ENCODE results near the gene TNNT2.

TNNT2 gene

GRCh38 chr1:201324821-201325677 lies 52.4 kb downstream of the TNNT2 start:
- peaks cover 0 to 65% (median 17%) of the 10 kb centered on the region in 5 donors for H3K36me3 ChIP-seq (ENCODE audit: control insufficient read depth in 5 of 5, insufficient read depth in 5 of 5, low read length in 5 of 5)

GRCh38 chr1:201324306-201324705 lies 53.2 kb downstream of the TNNT2 start:
- Histone ChIP-seq H3K9me3 (ENCODE audit: control insufficient read depth in 5 of 5, low read length in 5 of 5) (no peaks in the 10 kb centered on the region), H3K27me3 (ENCODE audit: control insufficient read depth in 5 of 5, insufficient read depth in 4 of 5, low read length in 5 of 5) (no peaks in the 10 kb centered on the region), H3K4me3 (ENCODE audit: low read depth in 1 of 5, low read length in 5 of 5) (no peak overlapping the region), H3K36me3 (ENCODE audit: control insufficient read depth in 5 of 5, insufficient read depth in 5 of 5, low read length in 5 of 5) (peaks cover 0 to 69% (median 17%) of the 10 kb centered on the region in 5 donors), H3K27ac (ENCODE audit: low read depth, low read length) (no peak overlapping the region), H3K9ac (ENCODE audit: low read length in 5 of 5) (no peak overlapping the region), H3K4me1 (ENCODE audit: control insufficient read depth in 5 of 5, insufficient read depth in 5 of 5, low read length in 5 of 5) (no peaks in the 10 kb centered on the region)

More at GRCh38 chr1:201324821-201325677, 52.4 kb downstream of the TNNT2 start:
- no peak overlapping the region for H3K27ac ChIP-seq (ENCODE audit: low read depth, low read length)
- H3K9me3 ChIP-seq (ENCODE audit: control insufficient read depth in 5 of 5, low read length in 5 of 5): no peaks in the 10 kb centered on the region
- no peaks in the 10 kb centered on the region for H3K27me3 ChIP-seq (ENCODE audit: control insufficient read depth in 5 of 5, insufficient read depth in 4 of 5, low read length in 5 of 5)
- no peak overlapping the region for H3K9ac ChIP-seq (ENCODE audit: low read length in 5 of 5)
- no peak overlapping the region for H3K4me3 ChIP-seq (ENCODE audit: low read depth in 1 of 5, low read length in 5 of 5)
- no peaks in the 10 kb centered on the region for H3K4me1 ChIP-seq (ENCODE audit: control insufficient read depth in 5 of 5, insufficient read depth in 5 of 5, low read length in 5 of 5)

- H3K9me3 ChIP-seq (ENCODE audit: control insufficient read depth in 5 of 5, low read length in 5 of 5): no peaks in the 10 kb centered on the region
- H3K4me3 ChIP-seq (ENCODE audit: low read depth in 1 of 5, low read length in 5 of 5): no peak overlapping the region
- H3K4me1 ChIP-seq (ENCODE audit: control insufficient read depth in 5 of 5, insufficient read depth in 5 of 5, low read length in 5 of 5): no peaks in the 10 kb centered on the region
- H3K9ac ChIP-seq (ENCODE audit: low read length in 5 of 5): no peak overlapping the region
- H3K36me3 ChIP-seq (ENCODE audit: control insufficient read depth in 5 of 5, insufficient read depth in 5 of 5, low read length in 5 of 5): peaks cover 0 to 73% (median 22%) of the 10 kb centered on the region in 5 donors
- H3K27ac ChIP-seq (ENCODE audit: low read depth, low read length): no peak overlapping the region
- H3K27me3 ChIP-seq (ENCODE audit: control insufficient read depth in 5 of 5, insufficient read depth in 4 of 5, low read length in 5 of 5): no peaks in the 10 kb centered on the region
Measured at GRCh38 chr1:201322653-201323510, 54.6 kb downstream of the TNNT2 start.

GRCh38 chr1:201321826-201322390 lies 55.6 kb downstream of the TNNT2 start:
- peaks cover 0 to 75% (median 23%) of the 10 kb centered on the region in 5 donors for H3K36me3 ChIP-seq (ENCODE audit: control insufficient read depth in 5 of 5, insufficient read depth in 5 of 5, low read length in 5 of 5)
- no peaks in the 10 kb centered on the region for H3K27me3 ChIP-seq (ENCODE audit: control insufficient read depth in 5 of 5, insufficient read depth in 4 of 5, low read length in 5 of 5)

GRCh38 chr1:201320168-201320788 lies 57.2 kb downstream of the TNNT2 start:
- no peak overlapping the region for H3K27ac ChIP-seq (ENCODE audit: low read depth, low read length)
- H3K36me3 ChIP-seq (ENCODE audit: control insufficient read depth in 5 of 5, insufficient read depth in 5 of 5, low read length in 5 of 5): peaks cover 0 to 68% (median 17%) of the 10 kb centered on the region in 5 donors
- H3K4me3 ChIP-seq (ENCODE audit: low read depth in 1 of 5, low read length in 5 of 5): no peak overlapping the region
- no peaks in the 10 kb centered on the region for H3K9me3 ChIP-seq (ENCODE audit: control insufficient read depth in 5 of 5, low read length in 5 of 5)
- H3K9ac ChIP-seq (ENCODE audit: low read length in 5 of 5): no peak overlapping the region
- H3K4me1 ChIP-seq (ENCODE audit: control insufficient read depth in 5 of 5, insufficient read depth in 5 of 5, low read length in 5 of 5): no peaks in the 10 kb centered on the region
- H3K27me3 ChIP-seq (ENCODE audit: control insufficient read depth in 5 of 5, insufficient read depth in 4 of 5, low read length in 5 of 5): no peaks in the 10 kb centered on the region

More at GRCh38 chr1:201321826-201322390, 55.6 kb downstream of the TNNT2 start:
- H3K4me1 ChIP-seq (ENCODE audit: control insufficient read depth in 5 of 5, insufficient read depth in 5 of 5, low read length in 5 of 5): no peaks in the 10 kb centered on the region
- H3K27ac ChIP-seq (ENCODE audit: low read depth, low read length): no peak overlapping the region
- no peak overlapping the region for H3K4me3 ChIP-seq (ENCODE audit: low read depth in 1 of 5, low read length in 5 of 5)
- no peak overlapping the region for H3K9ac ChIP-seq (ENCODE audit: low read length in 5 of 5)
- no peaks in the 10 kb centered on the region for H3K9me3 ChIP-seq (ENCODE audit: control insufficient read depth in 5 of 5, low read length in 5 of 5)

- no peak overlapping the region for H3K4me3 ChIP-seq (ENCODE audit: low read depth in 1 of 5, low read length in 5 of 5)
- H3K36me3 ChIP-seq (ENCODE audit: control insufficient read depth in 5 of 5, insufficient read depth in 5 of 5, low read length in 5 of 5): peaks cover 0 to 61% (median 16%) of the 10 kb centered on the region in 5 donors
- H3K27me3 ChIP-seq (ENCODE audit: control insufficient read depth in 5 of 5, insufficient read depth in 4 of 5, low read length in 5 of 5): peaks cover 0 to 3% (median 0%) of the 10 kb centered on the region in 5 donors
- H3K9me3 ChIP-seq (ENCODE audit: control insufficient read depth in 5 of 5, low read length in 5 of 5): no peaks in the 10 kb centered on the region
- H3K4me1 ChIP-seq (ENCODE audit: control insufficient read depth in 5 of 5, insufficient read depth in 5 of 5, low read length in 5 of 5): no peaks in the 10 kb centered on the region
- no peak overlapping the region for H3K27ac ChIP-seq (ENCODE audit: low read depth, low read length)
- H3K9ac ChIP-seq (ENCODE audit: low read length in 5 of 5): no peak overlapping the region
Measured at GRCh38 chr1:201319631-201320030, 57.8 kb downstream of the TNNT2 start.

- Histone ChIP-seq H3K4me3 (ENCODE audit: low read depth in 1 of 5, low read length in 5 of 5) (no peak overlapping the region), H3K27ac (ENCODE audit: low read depth, low read length) (no peak overlapping the region), H3K36me3 (ENCODE audit: control insufficient read depth in 5 of 5, insufficient read depth in 5 of 5, low read length in 5 of 5) (peaks cover 0 to 55% (median 13%) of the 10 kb centered on the region in 5 donors), H3K4me1 (ENCODE audit: control insufficient read depth in 5 of 5, insufficient read depth in 5 of 5, low read length in 5 of 5) (no peaks in the 10 kb centered on the region), H3K9me3 (ENCODE audit: control insufficient read depth in 5 of 5, low read length in 5 of 5) (no peaks in the 10 kb centered on the region), H3K27me3 (ENCODE audit: control insufficient read depth in 5 of 5, insufficient read depth in 4 of 5, low read length in 5 of 5) (peaks cover 0 to 3% (median 0%) of the 10 kb centered on the region in 5 donors), H3K9ac (ENCODE audit: low read length in 5 of 5) (no peak overlapping the region)
Measured at GRCh38 chr1:201318504-201319340, 58.8 kb downstream of the TNNT2 start.

GRCh38 chr1:201317551-201317950 lies 59.9 kb downstream of the TNNT2 start:
- H3K9ac ChIP-seq (ENCODE audit: low read length in 5 of 5): no peak overlapping the region
- no peak overlapping the region for H3K4me3 ChIP-seq (ENCODE audit: low read depth in 1 of 5, low read length in 5 of 5)
- no peak overlapping the region for H3K27ac ChIP-seq (ENCODE audit: low read depth, low read length)
- H3K9me3 ChIP-seq (ENCODE audit: control insufficient read depth in 5 of 5, low read length in 5 of 5): no peaks in the 10 kb centered on the region
- H3K4me1 ChIP-seq (ENCODE audit: control insufficient read depth in 5 of 5, insufficient read depth in 5 of 5, low read length in 5 of 5): no peaks in the 10 kb centered on the region
- H3K36me3 ChIP-seq (ENCODE audit: control insufficient read depth in 5 of 5, insufficient read depth in 5 of 5, low read length in 5 of 5): peaks cover 0 to 50% (median 13%) of the 10 kb centered on the region in 5 donors
- peaks cover 0 to 6% (median 0%) of the 10 kb centered on the region in 5 donors for H3K27me3 ChIP-seq (ENCODE audit: control insufficient read depth in 5 of 5, insufficient read depth in 4 of 5, low read length in 5 of 5)

GRCh38 chr1:201316556-201316955 lies 60.9 kb downstream of the TNNT2 start:
- Histone ChIP-seq H3K4me1 (ENCODE audit: control insufficient read depth in 5 of 5, insufficient read depth in 5 of 5, low read length in 5 of 5) (peaks cover 0 to 5% (median 0%) of the 10 kb centered on the region in 5 donors), H3K9me3 (ENCODE audit: control insufficient read depth in 5 of 5, low read length in 5 of 5) (no peaks in the 10 kb centered on the region), H3K27me3 (ENCODE audit: control insufficient read depth in 5 of 5, insufficient read depth in 4 of 5, low read length in 5 of 5) (peaks cover 0 to 6% (median 0%) of the 10 kb centered on the region in 5 donors), H3K27ac (ENCODE audit: low read depth, low read length) (no peak overlapping the region), H3K9ac (ENCODE audit: low read length in 5 of 5) (no peak overlapping the region), H3K36me3 (ENCODE audit: control insufficient read depth in 5 of 5, insufficient read depth in 5 of 5, low read length in 5 of 5) (peaks cover 0 to 42% (median 10%) of the 10 kb centered on the region in 5 donors), H3K4me3 (ENCODE audit: low read depth in 1 of 5, low read length in 5 of 5) (no peak overlapping the region)
